ENCODE measurements around the gene STAM.
"Not testable (repeated sequence)": the region's sequence is repeated elsewhere in the genome, so short reads cannot be mapped to it uniquely, and the experiment has no call there.

The STAM gene

DNA sequence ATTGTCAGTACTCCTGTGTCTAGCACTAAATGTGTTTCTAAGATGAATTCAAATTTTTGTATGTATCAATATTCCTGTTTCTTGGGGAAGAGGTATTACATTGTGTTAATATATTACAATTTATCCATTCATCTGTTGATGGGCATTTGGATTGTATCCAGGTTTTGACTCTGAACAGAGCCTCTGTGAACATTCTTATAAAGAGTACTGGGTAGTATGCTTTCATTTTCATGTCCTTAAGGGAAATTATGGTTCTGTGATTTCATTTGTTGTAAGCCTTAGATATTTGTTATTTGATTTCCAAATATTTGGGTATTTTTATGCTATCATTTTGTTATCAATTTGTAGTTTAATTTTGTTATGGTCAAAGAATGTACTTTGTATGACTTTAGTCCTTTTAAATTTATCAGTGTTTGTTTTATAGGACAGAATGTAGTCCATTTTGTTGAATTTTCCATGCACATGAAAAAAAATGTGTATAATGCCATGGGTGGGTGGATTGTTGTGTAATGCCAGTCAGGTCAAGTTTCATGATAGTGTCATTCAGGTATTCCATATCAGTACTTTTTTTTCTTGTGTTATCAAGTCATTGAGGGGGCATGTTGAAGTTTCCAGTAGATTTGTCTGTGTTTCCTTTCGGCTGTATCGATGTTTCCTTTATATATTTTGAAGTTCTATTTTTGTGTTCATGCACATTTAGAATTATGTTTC is 38.4 kb downstream of the STAM start:
- DNase-seq: no peak

DNA sequence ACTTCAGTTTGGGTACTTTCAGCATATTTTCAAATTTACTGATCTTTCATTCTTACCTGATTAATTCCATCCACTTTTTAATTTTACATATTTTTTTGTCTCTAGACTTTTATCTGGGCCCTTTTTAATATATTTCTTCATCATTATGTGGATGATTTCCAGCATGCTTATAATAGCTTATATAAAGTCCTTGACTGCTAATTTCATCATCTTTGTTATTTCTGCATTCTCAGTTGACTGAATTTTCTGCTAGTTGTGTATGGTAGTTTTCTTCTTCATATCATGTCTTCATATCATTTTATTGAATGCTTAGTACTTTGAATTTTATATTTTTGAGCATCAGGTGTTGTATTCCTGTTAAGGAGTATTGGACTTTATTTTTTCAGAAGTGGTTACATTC is 39.6 kb downstream of the STAM start:
- no peak for DNase-seq

DNA sequence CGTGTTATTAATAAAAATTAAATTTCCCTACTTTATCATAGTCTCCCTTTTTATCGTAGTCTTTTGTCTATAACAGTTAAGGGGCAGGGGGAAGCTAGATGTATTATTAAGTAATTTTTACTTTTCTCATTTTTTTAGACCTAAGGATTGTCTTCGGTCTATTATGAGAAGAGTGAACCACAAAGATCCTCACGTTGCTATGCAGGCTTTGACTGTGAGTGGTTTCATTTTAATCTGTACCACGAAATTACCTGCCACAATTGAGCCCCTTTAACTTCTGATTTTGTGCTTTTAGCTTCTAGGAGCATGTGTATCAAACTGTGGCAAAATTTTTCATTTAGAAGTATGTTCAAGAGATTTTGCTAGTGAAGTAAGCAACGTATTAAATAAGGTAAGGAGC is 40.6 kb downstream of the STAM start:
- no peak for DNase-seq

DNA sequence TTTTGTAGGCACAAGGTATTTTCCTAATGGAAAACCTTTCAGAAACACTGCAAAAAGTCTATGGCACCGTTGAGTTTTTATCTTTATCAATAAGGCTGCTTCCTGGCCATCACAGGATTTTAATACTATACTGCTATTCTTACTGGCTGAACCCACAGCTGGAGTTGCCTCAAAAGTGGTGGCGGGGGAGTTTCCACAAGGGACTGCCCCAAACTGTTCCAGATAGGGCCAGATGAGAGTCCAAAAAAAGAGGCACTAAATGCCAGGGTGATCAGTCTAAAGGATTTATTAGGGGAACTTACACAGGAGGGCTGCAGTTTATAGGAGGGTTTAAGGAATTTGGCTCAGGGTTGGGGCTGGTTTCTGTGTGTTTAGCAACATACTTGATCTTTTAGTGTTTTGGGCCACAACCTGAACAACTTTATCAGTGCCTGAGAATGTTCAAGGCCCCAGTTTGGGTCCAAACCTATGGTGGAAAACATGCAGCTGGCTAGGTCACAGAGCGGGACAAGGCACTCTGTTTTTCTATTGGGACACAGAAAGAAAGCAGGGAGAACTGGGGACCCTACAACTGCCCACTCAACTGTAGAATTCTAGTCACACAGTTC is 41.4 kb downstream of the STAM start:
- DNase-seq: no peak

- peak; percentile 16 for DNase-seq
Observed at GRCh38 chr10:17687117-17687831, 43.3 kb downstream of the STAM start.

DNA sequence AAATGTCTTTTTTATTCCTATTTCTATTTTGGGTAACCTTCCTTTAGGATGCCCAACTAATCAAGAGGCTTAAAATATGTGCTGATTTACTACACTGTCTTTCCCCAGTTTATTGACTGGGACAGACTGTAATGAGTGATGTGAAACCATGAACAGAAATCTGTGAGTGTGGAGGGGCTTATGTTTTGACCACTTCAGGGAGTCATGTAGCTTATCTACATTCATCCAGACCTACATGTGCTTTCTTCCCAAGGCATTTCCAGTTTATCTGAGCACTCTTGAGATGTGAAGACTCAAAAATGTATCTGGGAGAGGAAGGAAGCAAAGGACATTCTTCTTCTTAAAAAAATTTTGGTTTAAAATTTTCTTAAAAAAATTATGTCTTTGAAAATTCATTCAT is 45.2 kb downstream of the STAM start:
- DNase-seq: no peak

- no peak for DNase-seq
Observed at GRCh38 chr10:17693009-17693408, 49.1 kb downstream of the STAM start.

GRCh38 chr10:17698696-17699095 is 54.7 kb downstream of the STAM start:
- no peak for DNase-seq

DNA sequence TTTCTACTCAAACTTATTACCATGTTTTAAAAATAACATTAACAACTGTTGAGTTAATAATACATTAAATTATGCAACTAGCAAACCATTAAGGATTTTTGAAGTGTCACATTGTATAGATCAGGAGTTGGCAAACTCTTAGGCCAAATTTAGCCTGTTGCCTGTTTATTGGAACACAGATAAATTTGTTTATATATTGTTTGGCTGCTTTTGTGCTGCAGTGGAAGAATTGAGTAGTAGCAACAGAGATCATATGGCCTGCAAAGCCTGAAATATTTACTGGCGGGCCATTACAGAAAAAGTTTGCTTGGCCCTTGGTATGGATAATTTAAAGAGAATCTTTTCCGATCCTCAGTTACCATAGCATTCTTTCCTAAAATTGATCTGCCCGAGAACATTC is 57.4 kb downstream of the STAM start:
- no peak for DNase-seq

DNA sequence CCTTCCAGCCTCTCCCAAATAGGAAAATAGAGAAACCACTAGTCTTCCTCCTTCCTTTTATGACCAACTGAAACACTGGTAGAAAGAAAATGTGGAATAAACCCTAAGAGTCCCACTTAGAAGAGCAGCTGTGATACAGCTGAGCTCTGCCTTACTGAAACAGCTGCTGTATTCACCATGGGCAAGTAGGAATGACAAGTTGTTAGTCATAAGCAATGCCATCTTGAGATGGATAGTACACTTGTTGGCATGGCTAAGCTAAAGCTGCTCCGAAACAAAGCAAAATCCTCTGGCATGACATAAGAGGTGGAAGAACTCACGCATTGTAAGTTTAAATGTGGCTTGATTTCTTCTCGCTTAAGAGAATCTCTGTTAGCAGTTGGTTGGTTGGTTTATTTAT is 59.8 kb downstream of the STAM start:
- no peak for DNase-seq

GRCh38 chr10:17708821-17709220 is 64.9 kb downstream of the STAM start:
- DNase-seq: no peak

DNA sequence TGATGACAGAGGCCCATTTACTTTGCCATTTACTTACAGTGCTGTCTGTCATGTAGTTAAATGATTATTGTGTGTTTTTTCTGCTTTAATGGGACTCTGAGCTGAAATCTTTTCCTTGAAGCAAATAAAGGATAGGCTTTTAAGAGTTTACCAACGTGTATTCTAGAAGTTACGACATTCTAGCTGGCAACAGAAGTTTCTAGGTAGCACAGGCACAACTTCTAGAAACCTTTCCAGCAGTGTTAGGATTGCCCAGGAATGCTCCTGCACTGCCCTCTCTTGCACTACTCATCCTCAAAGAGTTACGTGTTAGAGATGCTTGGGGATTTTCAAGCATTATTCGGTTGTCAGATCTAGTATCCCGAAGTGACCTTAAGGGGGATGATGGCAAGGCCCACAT is 65.5 kb downstream of the STAM start:
- DNase-seq: no peak

DNA sequence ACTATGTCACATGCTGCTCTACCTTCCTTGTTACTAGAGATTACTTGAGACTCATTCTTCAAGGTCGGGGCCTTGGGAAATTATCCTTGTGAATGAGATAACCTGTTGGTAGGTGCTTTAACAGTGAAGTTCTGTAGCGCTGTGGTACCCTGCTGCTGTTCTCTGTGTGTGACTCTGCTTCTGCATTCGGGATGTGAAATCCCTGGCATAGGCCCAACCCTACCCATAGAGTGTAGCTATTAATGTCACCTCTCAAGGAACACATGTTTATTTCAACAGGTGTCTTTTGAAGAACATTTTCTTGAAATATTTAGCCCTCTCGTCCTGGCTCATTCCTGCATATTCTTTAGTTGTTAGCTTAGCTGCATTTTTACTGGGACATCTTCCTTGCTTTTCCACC is 66.2 kb downstream of the STAM start:
- DNase-seq: no peak

DNA sequence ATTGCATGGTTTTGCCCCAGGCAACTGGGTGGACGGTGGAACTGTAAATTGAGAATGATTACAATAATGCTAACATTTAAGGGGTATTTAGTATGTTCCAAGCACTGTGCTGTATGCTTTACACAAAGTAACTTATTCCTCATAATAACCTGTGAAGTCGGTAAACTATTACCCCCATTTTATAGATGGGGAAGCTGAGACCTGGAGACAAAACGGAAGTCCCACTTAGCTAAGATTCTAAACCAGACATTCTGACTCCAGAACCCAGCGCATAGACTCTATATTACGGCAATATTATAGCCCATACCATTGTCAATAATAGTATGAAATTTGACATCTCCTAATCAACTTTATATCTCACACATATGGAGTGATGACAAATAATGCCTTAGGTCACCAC is 68.1 kb downstream of the STAM start:
- no peak for DNase-seq

DNA sequence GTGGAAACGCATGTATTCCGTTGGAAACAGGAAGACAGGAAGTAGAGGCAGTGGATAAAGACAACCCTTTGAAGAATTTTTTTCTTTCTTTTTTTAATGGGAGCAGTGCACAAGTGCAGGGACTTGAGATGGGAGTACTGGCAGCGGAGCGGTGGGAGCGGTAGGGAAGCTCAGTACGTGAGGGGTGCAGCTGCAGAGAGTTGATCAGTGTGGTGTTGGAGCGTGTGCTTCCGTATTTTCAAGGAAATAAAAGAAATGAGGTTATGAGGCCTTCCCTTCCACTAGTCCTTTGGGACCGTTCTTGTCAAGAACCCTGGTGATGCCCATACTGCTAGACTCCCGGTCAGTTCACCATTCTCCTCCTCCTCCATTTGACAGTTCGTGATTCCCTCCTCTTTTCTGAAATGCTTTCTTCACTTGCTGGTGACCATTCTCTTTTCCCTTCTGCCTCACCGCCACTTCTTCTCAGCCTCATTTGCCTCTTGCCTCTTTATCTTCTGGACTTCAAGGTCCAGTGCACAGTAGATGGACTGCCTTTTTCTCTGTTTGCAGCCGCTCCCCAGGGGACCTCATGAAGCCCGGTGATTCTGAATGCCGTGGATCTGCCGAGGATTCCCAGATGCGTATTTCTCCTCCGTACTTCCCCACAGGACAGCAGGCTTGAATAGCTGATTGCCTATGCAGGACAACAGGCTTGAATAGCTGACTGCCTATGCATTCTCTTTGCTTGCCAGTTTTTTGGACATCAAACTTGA is 68.9 kb downstream of the STAM start:
- DNase-seq: peak; percentile 2

DNA sequence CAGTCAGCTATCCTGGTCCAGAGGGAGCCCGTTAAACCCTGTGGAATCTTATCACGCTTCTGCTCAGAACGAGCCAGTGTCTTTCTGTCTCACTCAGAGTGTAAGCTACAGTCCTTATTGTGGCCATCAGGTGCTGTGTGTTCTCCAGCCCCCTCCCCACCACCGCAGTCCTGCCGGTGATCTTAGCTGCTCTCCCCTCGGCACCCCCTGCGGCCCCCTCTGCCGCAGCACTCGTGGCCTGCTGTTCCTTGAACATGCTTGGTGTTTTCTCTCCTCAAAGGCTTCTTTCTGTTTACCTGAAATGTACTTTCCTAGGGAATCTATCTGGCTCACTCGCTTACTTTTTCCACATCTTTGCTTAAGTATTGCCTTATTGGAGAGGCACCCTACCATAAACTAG is 69.8 kb downstream of the STAM start:
- no peak for DNase-seq

DNA sequence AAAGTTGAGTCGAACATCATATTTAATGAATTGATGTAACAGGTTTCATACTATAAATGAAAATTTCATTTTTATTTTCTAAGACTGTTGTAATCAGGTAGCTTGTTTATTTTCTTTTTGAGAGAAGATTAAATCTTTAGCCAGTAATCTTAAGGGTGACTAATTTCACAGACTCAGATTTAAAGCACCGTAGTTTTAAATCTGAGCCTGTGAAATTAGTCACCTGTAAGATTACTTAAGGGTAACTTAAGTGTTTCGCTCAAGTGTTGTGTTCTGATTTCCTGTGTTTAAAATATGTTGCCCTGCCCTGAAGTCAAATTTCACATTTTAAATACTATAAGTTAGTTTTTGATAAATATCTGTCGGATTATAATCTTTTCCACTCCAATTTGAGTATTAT is 72.2 kb downstream of the STAM start:
- no peak for DNase-seq

GRCh38 chr10:17722317-17723014 is 78.5 kb downstream of the STAM start:
- DNase-seq: not testable (repeated sequence)

DNA sequence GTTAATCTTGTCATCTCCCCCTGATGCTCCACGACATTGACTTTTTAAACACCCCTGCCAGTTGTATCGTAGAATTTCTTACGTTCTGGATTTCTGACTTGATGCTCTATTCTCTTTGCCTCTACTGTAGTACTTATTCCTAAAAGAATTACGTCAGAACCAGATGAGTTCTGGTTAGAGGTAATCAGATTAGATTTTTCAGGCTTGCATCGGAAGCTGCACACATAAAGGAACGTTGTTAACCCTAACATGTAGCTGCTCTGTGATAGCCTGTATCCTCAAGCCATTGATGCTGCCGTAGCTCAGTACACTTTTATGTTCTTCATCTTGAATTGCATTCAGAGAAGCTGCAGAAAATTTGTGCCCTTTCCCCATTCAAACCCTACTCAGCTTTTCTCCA is 81.8 kb downstream of the STAM start:
- no peak for DNase-seq

DNA sequence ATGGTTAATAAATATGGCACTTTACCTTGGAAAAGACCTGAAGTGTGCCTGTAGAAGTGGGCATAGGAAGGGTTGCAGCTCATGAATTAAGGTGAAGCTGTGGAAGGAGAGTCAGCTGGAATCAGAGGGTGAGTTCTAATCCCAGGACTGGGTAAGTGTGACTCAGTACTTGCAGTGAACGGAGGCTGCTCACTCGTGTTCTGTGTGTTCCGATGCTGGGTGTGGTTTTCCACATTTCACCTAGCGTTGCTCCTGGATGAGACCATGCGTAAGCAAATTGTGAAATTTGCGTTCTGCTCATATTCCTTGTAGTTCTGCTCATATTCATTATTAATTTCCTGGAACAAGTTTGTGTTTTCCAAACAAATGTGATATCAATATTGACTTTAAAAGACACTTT is 85.7 kb downstream of the STAM start:
- DNase-seq: no peak

DNA sequence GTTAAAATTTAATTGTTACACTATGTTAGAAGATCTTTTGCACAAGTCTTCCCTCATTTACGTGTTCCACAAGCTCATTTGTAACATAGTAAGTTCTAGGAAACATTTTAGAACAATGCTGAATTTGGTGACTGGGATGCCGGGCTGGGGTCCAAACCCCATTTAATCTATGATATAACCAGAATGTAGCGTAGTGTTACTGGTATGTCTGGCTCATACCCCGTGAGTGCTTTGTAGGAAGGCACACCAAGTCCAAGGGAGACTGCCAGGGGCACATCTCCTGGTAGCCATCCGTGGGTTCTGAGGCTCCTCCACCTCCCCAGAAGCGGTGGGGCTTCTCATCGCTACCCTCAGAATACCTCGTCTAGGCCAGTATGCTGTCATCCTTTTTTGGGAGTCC is 86.7 kb downstream of the STAM start:
- no peak for DNase-seq

GRCh38 chr10:17731331-17732020 is 87.5 kb downstream of the STAM start:
- DNase-seq: no peak
